ENCODE measurements around the gene TMEM178A. TPM values are rescaled to one million over a fixed set of nuclear protein-coding genes. Genes with fewer than 3 reads are reported as not detected.
"Not testable (repeated sequence)": the region's sequence is repeated elsewhere in the genome, so short reads cannot be mapped to it uniquely, and the experiment has no call there.

The TMEM178A gene
- polyA plus RNA-seq, 3 donors = 0.15 TPM; not detected in 2

GRCh38 chr2:39649511-39649910, 16.2 kb upstream of the TMEM178A start:
- no peak overlapping the region for H3K27ac ChIP-seq (ENCODE audit: low read depth in 1 of 2, low read length in 2 of 2)
- no peaks in the 10 kb centered on the region for H3K9me3 ChIP-seq (replicated peaks in 1 of 2; ENCODE audit: control insufficient read depth in 1 of 2, insufficient read depth in 1 of 2, low read length in 2 of 2)
- H3K27ac Mint-ChIP-seq = no peak overlapping the region
- H4K20me1 ChIP-seq (ENCODE audit: insufficient read depth, low read length) = no peaks in the 10 kb centered on the region
- no peaks in the 10 kb centered on the region for H3K79me2 ChIP-seq (ENCODE audit: insufficient read depth, low read length)
- no peak overlapping the region for H3K4me2 ChIP-seq (replicated peaks; ENCODE audit: extremely low read depth, low read length, poor library complexity, severe bottlenecking)
- no peak for TF ChIP-seq CTCF (IDR thresholded peaks at IDR 0.05)
- no peak for DNase-seq
- no peak overlapping the region for H3K9ac ChIP-seq (ENCODE audit: insufficient read depth, low read length, poor library complexity, severe bottlenecking)
- no peak overlapping the region for H3K4me3 Mint-ChIP-seq
- H3K4me1 ChIP-seq (ENCODE audit: control insufficient read depth in 1 of 2, insufficient read depth in 2 of 2, low read length in 2 of 2) = no peaks in the 10 kb centered on the region
- H3K4me1 Mint-ChIP-seq = no peaks in the 10 kb centered on the region
- H3K9me3 Mint-ChIP-seq = peaks cover 0 to 15% (median 4%) of the 10 kb centered on the region in 7 donors
- no peaks in the 10 kb centered on the region for H3K27me3 ChIP-seq (ENCODE audit: control insufficient read depth in 2 of 2, insufficient read depth in 2 of 2, low read length in 2 of 2)
- no peak overlapping the region for H3K4me3 ChIP-seq (replicated peaks in 1 of 3; ENCODE audit: low read depth in 2 of 3, low read length in 3 of 3)
- no peaks in the 10 kb centered on the region for H3K36me3 Mint-ChIP-seq
- H2AFZ ChIP-seq (ENCODE audit: insufficient read depth, low read depth, low read length, poor library complexity, severe bottlenecking) = no peak overlapping the region
- intact Hi-C loops (cut with micrococcal nuclease) = no loop called here
- no CpG with 5 or more reads among the region's 2 CpGs for WGBS (ENCODE audit: insufficient coverage)
- H3K27me3 Mint-ChIP-seq (ENCODE audit: low read depth in 3 of 3) = peaks cover 0 to 3% (median 1%) of the 10 kb centered on the region in 3 donors
- H3K36me3 ChIP-seq (replicated peaks in 1 of 2; ENCODE audit: control insufficient read depth in 1 of 2, insufficient read depth in 2 of 2, low read length in 2 of 2) = no peaks in the 10 kb centered on the region

GRCh38 chr2:39650468-39650867, 15.2 kb upstream of the TMEM178A start:
- WGBS (ENCODE audit: insufficient coverage) = 100% methylated on average over 1 of the region's 3 CpGs
- Histone ChIP-seq H3K4me3 (replicated peaks in 1 of 3; ENCODE audit: low read depth in 2 of 3, low read length in 3 of 3) (no peak overlapping the region), H2AFZ (ENCODE audit: insufficient read depth, low read depth, low read length, poor library complexity, severe bottlenecking) (no peak overlapping the region), H3K4me2 (replicated peaks; ENCODE audit: extremely low read depth, low read length, poor library complexity, severe bottlenecking) (no peak overlapping the region), H3K4me1 (ENCODE audit: control insufficient read depth in 1 of 2, insufficient read depth in 2 of 2, low read length in 2 of 2) (no peaks in the 10 kb centered on the region), H3K27me3 (ENCODE audit: control insufficient read depth in 2 of 2, insufficient read depth in 2 of 2, low read length in 2 of 2) (no peaks in the 10 kb centered on the region), H4K20me1 (ENCODE audit: insufficient read depth, low read length) (no peaks in the 10 kb centered on the region), H3K27ac (ENCODE audit: low read depth in 1 of 2, low read length in 2 of 2) (no peak overlapping the region), H3K79me2 (ENCODE audit: insufficient read depth, low read length) (no peaks in the 10 kb centered on the region), H3K36me3 (replicated peaks in 1 of 2; ENCODE audit: control insufficient read depth in 1 of 2, insufficient read depth in 2 of 2, low read length in 2 of 2) (no peaks in the 10 kb centered on the region), H3K9ac (ENCODE audit: insufficient read depth, low read length, poor library complexity, severe bottlenecking) (no peak overlapping the region), H3K9me3 (replicated peaks in 1 of 2; ENCODE audit: control insufficient read depth in 1 of 2, insufficient read depth in 1 of 2, low read length in 2 of 2) (no peaks in the 10 kb centered on the region)
- Mint-ChIP-seq H3K4me1 (no peaks in the 10 kb centered on the region), H3K9me3 (peaks cover 2 to 20% (median 7%) of the 10 kb centered on the region in 7 donors), H3K27me3 (ENCODE audit: low read depth in 3 of 3) (peaks cover 0 to 3% (median 1%) of the 10 kb centered on the region in 3 donors), H3K4me3 (no peak overlapping the region), H3K36me3 (no peaks in the 10 kb centered on the region), H3K27ac (no peak overlapping the region)
- no peak for DNase-seq
- intact Hi-C loops (cut with micrococcal nuclease) = no loop called here
- no peak for TF ChIP-seq CTCF (IDR thresholded peaks at IDR 0.05)

- H3K4me1 Mint-ChIP-seq; intact Hi-C loops (cut with micrococcal nuclease); H3K4me1 ChIP-seq (ENCODE audit: control insufficient read depth in 1 of 2, insufficient read depth in 2 of 2, low read length in 2 of 2): not testable (repeated sequence)
Observed at GRCh38 chr2:39656215-39656614, 9.5 kb upstream of the TMEM178A start.

More at GRCh38 chr2:39656215-39656614, 9.5 kb upstream of the TMEM178A start:
- H3K27me3 ChIP-seq (ENCODE audit: control insufficient read depth in 2 of 2, insufficient read depth in 2 of 2, low read length in 2 of 2); H3K9me3 ChIP-seq (replicated peaks in 1 of 2; ENCODE audit: control insufficient read depth in 1 of 2, insufficient read depth in 1 of 2, low read length in 2 of 2); H2AFZ ChIP-seq (ENCODE audit: insufficient read depth, low read depth, low read length, poor library complexity, severe bottlenecking); H3K4me3 Mint-ChIP-seq; H3K9ac ChIP-seq (ENCODE audit: insufficient read depth, low read length, poor library complexity, severe bottlenecking); DNase-seq; H3K27me3 Mint-ChIP-seq (ENCODE audit: low read depth in 3 of 3); H3K79me2 ChIP-seq (ENCODE audit: insufficient read depth, low read length); H3K4me3 ChIP-seq (replicated peaks in 1 of 3; ENCODE audit: low read depth in 2 of 3, low read length in 3 of 3); H3K4me2 ChIP-seq (replicated peaks; ENCODE audit: extremely low read depth, low read length, poor library complexity, severe bottlenecking); H3K27ac Mint-ChIP-seq; H3K36me3 ChIP-seq (replicated peaks in 1 of 2; ENCODE audit: control insufficient read depth in 1 of 2, insufficient read depth in 2 of 2, low read length in 2 of 2); H3K36me3 Mint-ChIP-seq; H3K27ac ChIP-seq (ENCODE audit: low read depth in 1 of 2, low read length in 2 of 2); H4K20me1 ChIP-seq (ENCODE audit: insufficient read depth, low read length): not testable (repeated sequence)
- no CpG with 5 or more reads among the region's 2 CpGs for WGBS (ENCODE audit: insufficient coverage)
- peaks cover 2 to 24% (median 7%) of the 10 kb centered on the region in 7 donors for H3K9me3 Mint-ChIP-seq
